Measurements from ENCODE around the gene SH3D21.

GRCh38 chr1:36359911-36360550 is 53.9 kb downstream of the SH3D21 start:
- no peak for TF ChIP-seq ZNF311 (tag by site-specific recombination; IDR thresholded peaks at IDR 0.05; ENCODE audit: borderline replicate concordance)
- TF ChIP-seq, protein P1, sequence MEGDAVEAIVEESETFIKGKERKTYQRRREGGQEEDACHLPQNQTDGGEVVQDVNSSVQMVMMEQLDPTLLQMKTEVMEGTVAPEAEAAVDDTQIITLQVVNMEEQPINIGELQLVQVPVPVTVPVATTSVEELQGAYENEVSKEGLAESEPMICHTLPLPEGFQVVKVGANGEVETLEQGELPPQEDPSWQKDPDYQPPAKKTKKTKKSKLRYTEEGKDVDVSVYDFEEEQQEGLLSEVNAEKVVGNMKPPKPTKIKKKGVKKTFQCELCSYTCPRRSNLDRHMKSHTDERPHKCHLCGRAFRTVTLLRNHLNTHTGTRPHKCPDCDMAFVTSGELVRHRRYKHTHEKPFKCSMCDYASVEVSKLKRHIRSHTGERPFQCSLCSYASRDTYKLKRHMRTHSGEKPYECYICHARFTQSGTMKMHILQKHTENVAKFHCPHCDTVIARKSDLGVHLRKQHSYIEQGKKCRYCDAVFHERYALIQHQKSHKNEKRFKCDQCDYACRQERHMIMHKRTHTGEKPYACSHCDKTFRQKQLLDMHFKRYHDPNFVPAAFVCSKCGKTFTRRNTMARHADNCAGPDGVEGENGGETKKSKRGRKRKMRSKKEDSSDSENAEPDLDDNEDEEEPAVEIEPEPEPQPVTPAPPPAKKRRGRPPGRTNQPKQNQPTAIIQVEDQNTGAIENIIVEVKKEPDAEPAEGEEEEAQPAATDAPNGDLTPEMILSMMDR (tag by site-specific recombination; IDR thresholded peaks at IDR 0.05), result no peak
- TF ChIP-seq, protein P2, sequence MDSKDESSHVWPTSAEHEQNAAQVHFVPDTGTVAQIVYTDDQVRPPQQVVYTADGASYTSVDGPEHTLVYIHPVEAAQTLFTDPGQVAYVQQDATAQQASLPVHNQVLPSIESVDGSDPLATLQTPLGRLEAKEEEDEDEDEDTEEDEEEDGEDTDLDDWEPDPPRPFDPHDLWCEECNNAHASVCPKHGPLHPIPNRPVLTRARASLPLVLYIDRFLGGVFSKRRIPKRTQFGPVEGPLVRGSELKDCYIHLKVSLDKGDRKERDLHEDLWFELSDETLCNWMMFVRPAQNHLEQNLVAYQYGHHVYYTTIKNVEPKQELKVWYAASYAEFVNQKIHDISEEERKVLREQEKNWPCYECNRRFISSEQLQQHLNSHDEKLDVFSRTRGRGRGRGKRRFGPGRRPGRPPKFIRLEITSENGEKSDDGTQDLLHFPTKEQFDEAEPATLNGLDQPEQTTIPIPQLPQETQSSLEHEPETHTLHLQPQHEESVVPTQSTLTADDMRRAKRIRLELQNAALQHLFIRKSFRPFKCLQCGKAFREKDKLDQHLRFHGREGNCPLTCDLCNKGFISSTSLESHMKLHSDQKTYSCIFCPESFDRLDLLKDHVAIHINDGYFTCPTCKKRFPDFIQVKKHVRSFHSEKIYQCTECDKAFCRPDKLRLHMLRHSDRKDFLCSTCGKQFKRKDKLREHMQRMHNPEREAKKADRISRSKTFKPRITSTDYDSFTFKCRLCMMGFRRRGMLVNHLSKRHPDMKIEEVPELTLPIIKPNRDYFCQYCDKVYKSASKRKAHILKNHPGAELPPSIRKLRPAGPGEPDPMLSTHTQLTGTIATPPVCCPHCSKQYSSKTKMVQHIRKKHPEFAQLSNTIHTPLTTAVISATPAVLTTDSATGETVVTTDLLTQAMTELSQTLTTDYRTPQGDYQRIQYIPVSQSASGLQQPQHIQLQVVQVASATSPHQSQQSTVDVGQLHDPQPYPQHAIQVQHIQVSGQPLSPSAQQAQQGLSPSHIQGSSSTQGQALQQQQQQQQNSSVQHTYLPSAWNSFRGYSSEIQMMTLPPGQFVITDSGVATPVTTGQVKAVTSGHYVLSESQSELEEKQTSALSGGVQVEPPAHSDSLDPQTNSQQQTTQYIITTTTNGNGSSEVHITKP (tag by site-specific recombination; IDR thresholded peaks at IDR 0.05), result no peak

Measured in HEK293 (cell line).